Measurements from ENCODE around the gene DVL2. TPM values are rescaled to one million over a fixed set of nuclear protein-coding genes. Genes with fewer than 3 reads are reported as not detected.

Gene DVL2
- total and polyA plus RNA-seq, 7 donors = 12.0 to 56.2 (median 36.4) TPM

DNA sequence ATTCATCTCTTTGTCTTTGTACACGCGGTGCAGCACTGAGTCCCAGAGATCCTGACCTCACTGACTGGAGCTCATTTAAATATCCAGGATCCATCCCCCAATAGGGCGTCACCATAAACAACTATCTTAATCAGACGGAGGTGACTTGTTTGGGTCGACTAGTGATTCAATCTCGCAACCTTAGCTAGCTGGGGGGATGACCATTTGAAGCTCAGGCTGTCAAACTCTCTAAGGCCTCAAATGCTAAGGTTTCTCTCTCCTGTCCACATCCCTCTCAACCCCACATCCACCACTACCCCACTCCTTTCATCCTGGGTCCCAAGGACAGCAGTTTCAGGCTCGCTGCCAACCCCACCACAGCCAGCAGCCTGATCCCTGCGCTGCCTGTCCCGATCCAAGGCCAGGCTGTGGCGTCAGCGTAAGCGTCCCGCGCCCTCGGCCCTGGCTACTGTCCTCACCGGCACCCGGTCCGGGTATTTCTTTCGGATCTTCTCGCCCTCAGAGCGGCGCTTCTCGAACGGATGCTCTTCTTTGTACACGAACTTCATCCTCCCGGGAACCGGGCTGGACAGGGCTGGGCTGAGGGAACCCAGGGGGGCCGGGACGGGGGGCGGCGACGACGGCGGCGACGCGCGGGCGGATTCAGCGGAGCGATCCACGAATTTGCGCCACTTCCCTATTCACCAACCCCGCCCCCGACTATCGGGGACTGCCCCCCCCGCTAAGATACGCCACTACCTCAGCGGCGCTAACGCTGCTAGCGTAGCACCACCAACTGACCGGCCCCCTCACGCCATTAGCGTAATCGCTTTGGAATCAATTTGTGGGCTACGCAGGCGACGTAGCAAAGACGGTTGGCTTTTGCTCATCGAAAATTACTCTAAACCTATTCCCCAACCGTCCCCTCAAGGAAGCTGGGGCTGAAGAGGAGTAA lies 7.7 kb upstream of the DVL2 start, which contains the start of gene GABARAP:
Gene GABARAP (minus strand): TSS at position 667 of the 934 bp plus-strand sequence. CDS start 119 bp downstream, at position 548.
- TF ChIP-seq EP300 (IDR thresholded peaks at IDR 0.05) = no peak
- peak; percentile 71 to 77 for TF ChIP-seq POLR2A (IDR thresholded peaks at IDR 0.05)
- peak; percentile 74 to 85 (median 80) for TF ChIP-seq POLR2AphosphoS5 (IDR thresholded peaks at IDR 0.05)
- TF ChIP-seq, protein P1, sequence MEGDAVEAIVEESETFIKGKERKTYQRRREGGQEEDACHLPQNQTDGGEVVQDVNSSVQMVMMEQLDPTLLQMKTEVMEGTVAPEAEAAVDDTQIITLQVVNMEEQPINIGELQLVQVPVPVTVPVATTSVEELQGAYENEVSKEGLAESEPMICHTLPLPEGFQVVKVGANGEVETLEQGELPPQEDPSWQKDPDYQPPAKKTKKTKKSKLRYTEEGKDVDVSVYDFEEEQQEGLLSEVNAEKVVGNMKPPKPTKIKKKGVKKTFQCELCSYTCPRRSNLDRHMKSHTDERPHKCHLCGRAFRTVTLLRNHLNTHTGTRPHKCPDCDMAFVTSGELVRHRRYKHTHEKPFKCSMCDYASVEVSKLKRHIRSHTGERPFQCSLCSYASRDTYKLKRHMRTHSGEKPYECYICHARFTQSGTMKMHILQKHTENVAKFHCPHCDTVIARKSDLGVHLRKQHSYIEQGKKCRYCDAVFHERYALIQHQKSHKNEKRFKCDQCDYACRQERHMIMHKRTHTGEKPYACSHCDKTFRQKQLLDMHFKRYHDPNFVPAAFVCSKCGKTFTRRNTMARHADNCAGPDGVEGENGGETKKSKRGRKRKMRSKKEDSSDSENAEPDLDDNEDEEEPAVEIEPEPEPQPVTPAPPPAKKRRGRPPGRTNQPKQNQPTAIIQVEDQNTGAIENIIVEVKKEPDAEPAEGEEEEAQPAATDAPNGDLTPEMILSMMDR (IDR thresholded peaks at IDR 0.05) = no peak
- peak; percentile 97 for DNase-seq
- Histone ChIP-seq H3K27ac (peak within 1 kb of the TSS; percentile 96 to 99 (median 98)), H3K9me3 (no peaks in the 10 kb centered on the region), H3K4me3 (peak within 1 kb of the TSS; percentile 74 to 100 (median 94)), H3K36me3 (peaks cover 20 to 50% (median 30%) of the 10 kb centered on the region in 4 donors), H3K4me1 (peaks cover 0 to 38% (median 35%) of the 10 kb centered on the region in 4 donors), H3K27me3 (no peaks in the 10 kb centered on the region)
- 0% methylated on average over 62 of the region's 62 CpGs for WGBS, 2 donors
- intact Hi-C loops (cut with DNase I) = loop anchor here (5.0 kb wide), 3 partner anchors 65 to 600 kb away; partner anchors contain the start of genes EIF5A and TMEM256

DNA sequence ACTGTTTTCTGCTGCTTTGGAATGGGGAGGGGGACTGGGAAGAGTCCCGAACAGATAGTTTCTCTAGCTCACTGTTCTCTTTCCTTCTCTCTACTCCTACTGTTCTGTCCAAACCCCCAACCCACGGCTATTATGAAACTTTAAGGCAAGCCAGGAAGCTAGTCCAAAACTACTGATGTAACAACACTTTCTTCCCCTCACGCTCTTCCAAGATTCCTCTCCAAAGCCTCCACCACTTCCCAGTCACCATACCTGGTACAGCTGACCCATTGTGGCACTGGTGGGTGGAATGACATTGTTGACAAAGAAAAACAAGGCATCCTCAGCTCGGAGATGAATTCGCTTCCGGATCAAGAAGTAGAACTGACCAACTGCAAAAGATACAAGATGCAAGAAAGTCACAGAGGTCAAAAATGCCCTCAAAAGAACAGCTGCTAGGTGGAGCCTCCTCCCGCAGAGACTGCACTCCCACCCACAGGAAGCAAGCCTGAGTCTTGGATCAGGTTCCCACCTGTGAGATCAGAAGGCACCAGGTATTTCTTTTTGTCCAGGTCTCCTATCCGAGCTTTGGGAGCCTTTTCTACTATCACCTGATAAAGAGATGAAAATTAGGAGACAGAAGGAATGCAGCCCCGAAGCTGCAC lies 6.9 kb upstream of the DVL2 start:
- Histone ChIP-seq H3K9me3 (no peaks in the 10 kb centered on the region), H3K27me3 (no peaks in the 10 kb centered on the region), H3K27ac (peak overlapping the region; percentile 96 to 99 (median 98)), H3K4me1 (peaks cover 0 to 41% (median 39%) of the 10 kb centered on the region in 4 donors), H3K4me3 (peak overlapping the region; percentile 74 to 100 (median 94)), H3K36me3 (peaks cover 19 to 51% (median 26%) of the 10 kb centered on the region in 4 donors)
- WGBS, 2 donors = 11 to 46% methylated on average over 9 of the region's 9 CpGs
- intact Hi-C loops (cut with DNase I) = loop anchor here (5.0 kb wide), 3 partner anchors 66 to 601 kb away; partner anchors contain the start of genes EIF5A and TMEM256
- no peak for DNase-seq
- TF ChIP-seq, protein P1 (IDR thresholded peaks at IDR 0.05) = no peak

DNA sequence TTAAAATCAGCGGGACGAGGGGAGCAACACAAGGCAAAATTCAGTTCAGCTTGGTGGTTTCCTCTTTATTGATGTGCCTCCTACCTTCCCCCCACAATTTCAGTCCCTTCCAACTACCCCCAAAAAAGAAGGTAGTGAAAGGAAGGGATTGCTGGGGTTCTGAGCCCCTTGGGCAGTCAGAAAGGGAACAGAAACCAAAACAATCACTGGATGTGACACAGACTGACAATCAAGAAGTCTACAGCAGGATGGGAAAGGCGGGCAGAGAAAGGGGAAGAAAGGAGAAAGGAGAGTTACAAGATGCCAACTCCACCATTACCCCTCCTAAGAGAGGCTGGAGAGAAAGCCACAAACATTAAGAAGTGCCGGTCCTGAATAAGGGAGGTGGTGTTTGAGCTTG lies 6.1 kb upstream of the DVL2 start:
- no peak for DNase-seq
- Histone ChIP-seq H3K27ac (peak overlapping the region; percentile 96 to 99 (median 98)), H3K4me1 (peaks cover 0 to 45% (median 44%) of the 10 kb centered on the region in 4 donors), H3K36me3 (peaks cover 13 to 51% (median 26%) of the 10 kb centered on the region in 4 donors), H3K4me3 (peak overlapping the region in 3 of 4 donors; percentile 19 to 100 (median 100)), H3K9me3 (no peaks in the 10 kb centered on the region), H3K27me3 (no peaks in the 10 kb centered on the region)
- intact Hi-C loops (cut with DNase I) = loop anchor here (5.0 kb wide), 3 partner anchors 67 to 602 kb away; partner anchors contain the start of genes EIF5A and TMEM256
- 55 to 64% methylated on average over 4 of the region's 4 CpGs for WGBS, 2 donors
- TF ChIP-seq EP300 (IDR thresholded peaks at IDR 0.05) (no peak), POLR2AphosphoS5 (IDR thresholded peaks at IDR 0.05) (no peak)

DNA sequence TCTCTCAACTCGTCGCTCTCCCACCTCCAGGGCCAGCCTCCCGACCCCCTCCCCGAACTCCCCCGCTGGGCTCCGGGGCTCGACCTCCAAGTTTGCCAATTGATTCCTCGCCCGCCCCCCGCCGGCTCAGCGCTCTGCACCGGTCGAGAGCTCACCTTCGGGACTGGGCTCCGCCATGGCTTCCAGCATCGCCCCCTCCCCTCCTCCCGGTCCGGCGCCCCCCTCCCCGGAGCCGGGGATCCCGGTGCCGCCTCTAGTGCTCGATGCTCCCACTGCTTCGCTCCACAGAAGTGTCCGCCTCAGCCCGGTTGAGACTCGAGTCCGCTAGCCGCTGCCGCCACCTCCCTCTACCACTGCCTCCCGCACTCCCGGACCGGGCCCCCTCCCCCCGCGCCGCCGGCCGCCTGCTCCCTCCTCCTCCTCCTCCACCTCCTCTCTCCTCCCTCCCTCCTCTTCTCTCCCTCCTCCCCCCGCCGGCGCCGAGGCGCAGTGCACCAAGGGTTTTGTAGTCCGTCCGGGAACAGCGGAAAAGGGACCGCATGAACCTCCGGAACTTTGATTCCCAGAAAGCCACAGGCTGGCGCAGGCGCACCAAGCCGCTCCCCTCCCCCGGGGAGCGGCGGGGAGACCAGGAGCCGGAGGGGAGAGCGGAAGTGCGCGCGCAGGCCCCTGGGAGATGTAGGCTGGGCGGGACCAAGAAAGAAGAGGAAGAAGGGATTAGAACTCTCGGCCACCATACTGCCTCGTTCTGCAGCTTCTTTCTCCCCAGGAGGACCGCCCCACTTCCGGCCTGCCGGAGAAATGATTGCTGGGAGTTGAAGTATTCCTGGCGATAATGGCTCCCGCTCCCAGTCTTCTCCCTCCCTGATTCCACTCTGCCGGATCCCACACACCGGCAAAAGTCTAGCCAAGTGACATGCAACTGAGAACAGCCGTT lies 5.0 kb upstream of the DVL2 start, which contains the start of gene PHF23:
Gene PHF23 (minus strand): TSS at position 367 of the 937 bp plus-strand sequence. CDS start 178 bp downstream, at position 189.
- Histone ChIP-seq H3K4me1 (peaks cover 0 to 55% (median 54%) of the 10 kb centered on the region in 4 donors), H3K27ac (peak within 1 kb of the TSS; percentile 98 to 100 (median 99)), H3K36me3 (peaks cover 6 to 46% (median 25%) of the 10 kb centered on the region in 4 donors), H3K9me3 (no peaks in the 10 kb centered on the region), H3K27me3 (no peaks in the 10 kb centered on the region), H3K4me3 (peak within 1 kb of the TSS; percentile 95 to 100 (median 100))
- WGBS, 2 donors = 1% methylated on average over 72 of the region's 72 CpGs
- peak; percentile 100 for DNase-seq
- intact Hi-C loops (cut with DNase I) = loop anchor here (5.0 kb wide), 3 partner anchors 68 to 603 kb away; partner anchors contain the start of genes EIF5A and TMEM256
- TF ChIP-seq, protein P1 (IDR thresholded peaks at IDR 0.05) = no peak
- TF ChIP-seq POLR2AphosphoS5 (IDR thresholded peaks at IDR 0.05) (peak; percentile 71 to 88 (median 82)), POLR2A (IDR thresholded peaks at IDR 0.05) (peak; percentile 61 to 84), EP300 (IDR thresholded peaks at IDR 0.05) (peak in 1 of 4 donors; percentile 62)

Measured in sigmoid colon (tissue), 7 donors.